GM19035 (cell line): ENCODE data around the gene SP2.

Experiments used
- ATAC-seq: cut with Tn5 transposase; IDR thresholded peaks from one replicate; pipeline ENCODE4 v1.9.1; 2021; ENCODE audit not compliant: unreplicated experiment

SP2 gene

GRCh38 chr17:47946929-47947397, 50.9 kb downstream of the SP2 start:
- no peak for ATAC-seq

DNA sequence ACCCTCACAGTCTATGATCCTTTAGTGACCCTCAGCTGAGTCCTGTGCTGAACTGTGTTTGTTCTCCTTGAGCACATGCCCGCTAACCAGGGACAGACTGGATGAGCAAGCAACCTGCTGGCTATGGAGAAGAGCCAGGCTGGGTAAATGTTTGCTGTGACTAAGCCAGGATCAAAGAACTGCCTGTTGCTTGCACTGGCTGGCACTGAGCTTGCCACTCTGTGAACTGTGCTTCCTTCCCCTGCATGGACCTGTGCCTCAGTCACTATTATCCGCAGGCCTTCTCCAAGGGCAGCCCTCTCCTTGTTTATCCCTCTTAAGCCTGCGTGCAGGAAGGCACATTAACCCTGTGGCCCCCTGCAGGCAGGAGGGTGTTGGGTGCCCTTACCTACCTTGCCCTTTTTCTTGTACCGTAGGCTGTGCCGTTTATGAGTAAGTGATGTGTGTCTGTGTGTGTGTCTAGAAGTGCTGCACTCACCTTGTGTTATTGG, 52.7 kb downstream of the SP2 start:
- ATAC-seq, result no peak

DNA sequence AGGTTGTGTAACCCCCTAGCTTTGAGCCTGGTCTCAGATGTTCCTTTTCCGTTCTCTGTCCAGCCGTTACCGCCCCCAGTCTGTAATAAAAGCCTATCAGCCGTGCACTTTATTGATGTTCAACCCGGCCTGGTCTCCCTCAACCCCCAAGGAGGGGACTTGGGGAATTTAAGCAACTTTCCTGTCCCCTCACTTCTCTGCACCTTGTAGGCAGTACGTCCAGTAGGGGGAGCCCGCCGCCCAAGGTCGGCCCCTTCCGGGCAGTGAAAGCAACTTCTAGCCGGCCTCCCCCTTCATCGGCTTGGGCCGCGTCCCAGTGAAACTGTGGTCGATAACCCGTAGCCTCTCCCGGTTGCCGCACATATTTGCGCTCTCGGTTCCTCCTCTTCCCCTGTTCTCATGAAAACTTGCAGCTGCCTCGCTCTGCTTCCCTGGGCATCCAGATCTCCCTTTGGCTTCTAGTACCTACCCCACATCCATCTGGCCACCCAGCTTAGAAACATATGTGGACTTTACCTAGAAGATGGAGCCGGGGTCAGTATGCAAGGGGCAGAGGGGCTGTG, 53.2 kb downstream of the SP2 start:
- ATAC-seq, result no peak

GRCh38 chr17:47949946-47950345, 53.9 kb downstream of the SP2 start:
- no peak for ATAC-seq

GRCh38 chr17:47950448-47950847, 54.4 kb downstream of the SP2 start:
- ATAC-seq, result no peak

DNA sequence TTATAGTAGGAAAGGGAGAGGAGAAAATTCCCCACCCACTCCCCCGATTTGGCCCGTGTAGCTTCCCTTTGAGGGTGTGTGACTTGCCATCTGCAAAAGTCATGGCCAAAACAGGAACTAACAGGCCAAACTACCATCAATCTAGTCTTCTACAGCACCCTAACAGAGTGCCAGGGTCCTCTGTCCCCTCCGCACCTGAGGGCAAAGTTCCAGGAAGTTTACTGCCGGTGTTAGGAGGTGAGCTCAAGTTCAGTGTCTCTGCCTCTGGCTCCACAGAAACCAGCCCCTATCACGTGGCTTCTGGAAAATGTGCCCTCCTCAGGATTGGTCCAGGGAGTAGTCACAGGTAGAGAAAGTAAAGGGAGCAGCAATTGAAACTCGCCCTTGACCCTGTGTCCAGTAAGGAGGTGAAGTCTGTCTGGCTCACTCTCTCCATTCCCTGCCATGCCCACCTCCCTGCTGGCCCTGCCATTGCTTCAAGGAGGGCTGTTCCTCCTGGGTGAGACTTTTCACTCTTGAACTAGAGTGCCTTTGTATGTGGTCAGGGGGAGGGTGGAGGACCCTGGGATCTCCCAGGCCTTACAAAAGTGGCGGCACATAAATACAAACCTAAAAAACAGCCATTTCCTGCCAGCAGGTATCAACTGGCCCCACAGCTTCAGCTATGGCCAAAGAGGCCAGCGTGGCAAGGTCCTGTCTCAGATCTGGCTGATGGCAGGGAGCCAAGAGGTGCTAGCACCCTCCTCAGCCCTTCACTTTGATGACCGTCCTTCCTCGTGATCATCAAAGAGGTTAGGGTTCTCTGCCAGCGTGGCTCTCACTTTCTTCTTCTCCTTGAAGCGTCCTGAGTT, 56.4 kb downstream of the SP2 start:
- no peak for ATAC-seq

GRCh38 chr17:47953909-47954308, 57.9 kb downstream of the SP2 start:
- no peak for ATAC-seq

- no peak for ATAC-seq
Observed at GRCh38 chr17:47955497-47956461, 59.7 kb downstream of the SP2 start.

DNA sequence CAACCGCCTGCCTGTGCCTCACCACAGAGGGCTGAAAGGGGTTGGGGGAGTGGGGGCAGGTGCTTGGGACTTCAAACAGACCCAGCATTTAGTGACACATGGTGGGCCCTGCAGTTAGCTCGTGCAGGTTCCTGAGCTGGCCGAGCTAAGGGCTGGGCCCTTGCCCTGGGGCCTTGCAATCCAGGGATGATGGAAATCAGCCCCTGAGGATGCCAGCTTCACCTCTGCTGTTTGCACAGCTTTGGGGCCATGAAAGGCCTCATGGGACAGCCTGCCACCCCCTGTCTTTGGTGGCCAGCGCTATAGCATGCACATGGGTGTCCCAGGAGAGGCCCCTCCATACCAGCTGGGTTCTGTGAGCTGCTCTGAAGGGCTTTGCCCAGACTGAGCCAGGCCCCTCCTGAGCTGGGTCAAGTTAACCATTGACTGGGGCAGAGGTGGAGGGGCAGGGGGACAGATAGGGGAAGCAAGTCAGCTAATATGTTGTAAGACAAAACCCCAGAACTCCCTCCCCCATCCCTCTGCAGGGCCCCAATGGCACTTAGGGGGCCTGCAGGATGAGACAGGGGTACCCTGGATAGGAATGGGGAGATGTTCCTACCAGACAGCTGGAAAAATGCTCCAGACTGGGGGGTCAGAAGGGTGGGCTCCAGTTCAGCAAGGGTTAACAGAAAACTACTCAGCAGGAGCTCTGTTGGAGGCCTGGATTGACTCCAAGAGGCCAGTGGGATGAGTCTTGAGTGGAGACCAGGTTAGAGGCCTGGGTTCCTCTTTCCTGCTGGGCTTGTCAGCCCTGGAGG, 61.0 kb downstream of the SP2 start:
- no peak for ATAC-seq

DNA sequence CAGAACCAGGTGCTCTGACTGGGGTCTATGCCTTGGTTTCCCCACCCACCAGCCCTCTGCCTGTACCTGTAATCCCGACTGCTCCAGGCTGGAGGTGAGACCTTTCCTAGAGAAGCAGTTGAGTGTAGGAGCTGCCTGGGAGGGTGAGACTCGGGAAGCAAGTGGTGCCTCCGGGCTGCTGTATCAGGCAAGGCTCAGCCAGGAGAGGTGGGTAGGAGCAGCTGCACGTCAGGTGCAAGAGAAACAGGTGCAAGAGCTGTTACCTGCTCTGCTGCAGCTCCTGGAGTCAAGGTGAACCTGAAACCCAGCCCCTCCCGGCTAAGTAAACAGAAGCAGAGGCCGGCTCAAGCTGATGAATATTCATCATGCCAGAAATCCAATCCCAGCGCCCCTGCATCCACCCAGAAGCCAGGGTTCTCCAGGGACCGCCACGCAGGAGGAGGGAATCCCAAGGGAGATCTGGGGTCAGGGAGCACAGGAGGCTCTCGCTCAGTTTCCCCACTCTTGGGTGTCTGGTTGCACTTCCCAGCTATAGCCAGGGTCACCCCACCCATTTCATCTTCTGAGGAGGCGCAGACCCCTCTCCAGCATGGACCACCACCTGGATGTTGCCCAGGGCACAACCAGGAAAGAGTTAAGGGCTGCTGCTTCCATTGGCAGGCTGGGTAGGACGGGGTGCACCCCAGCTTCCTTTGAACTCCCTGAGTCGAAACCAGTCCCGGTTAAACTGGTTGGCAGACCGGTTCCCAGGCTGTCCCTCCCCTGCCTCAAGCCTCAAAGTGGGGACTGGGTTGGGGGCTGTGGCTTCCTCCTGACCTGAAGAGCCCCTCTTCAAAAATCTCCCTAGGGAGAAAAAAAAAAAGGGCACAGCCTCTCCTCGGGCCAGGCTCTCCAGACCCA, 61.8 kb downstream of the SP2 start, which contains the start of gene PRR15L:
PRR15L (minus strand) TSS at position 293 of the 900 bp plus-strand sequence. CDS start 4,649 bp downstream, outside the sequence.
- no peak for ATAC-seq

DNA sequence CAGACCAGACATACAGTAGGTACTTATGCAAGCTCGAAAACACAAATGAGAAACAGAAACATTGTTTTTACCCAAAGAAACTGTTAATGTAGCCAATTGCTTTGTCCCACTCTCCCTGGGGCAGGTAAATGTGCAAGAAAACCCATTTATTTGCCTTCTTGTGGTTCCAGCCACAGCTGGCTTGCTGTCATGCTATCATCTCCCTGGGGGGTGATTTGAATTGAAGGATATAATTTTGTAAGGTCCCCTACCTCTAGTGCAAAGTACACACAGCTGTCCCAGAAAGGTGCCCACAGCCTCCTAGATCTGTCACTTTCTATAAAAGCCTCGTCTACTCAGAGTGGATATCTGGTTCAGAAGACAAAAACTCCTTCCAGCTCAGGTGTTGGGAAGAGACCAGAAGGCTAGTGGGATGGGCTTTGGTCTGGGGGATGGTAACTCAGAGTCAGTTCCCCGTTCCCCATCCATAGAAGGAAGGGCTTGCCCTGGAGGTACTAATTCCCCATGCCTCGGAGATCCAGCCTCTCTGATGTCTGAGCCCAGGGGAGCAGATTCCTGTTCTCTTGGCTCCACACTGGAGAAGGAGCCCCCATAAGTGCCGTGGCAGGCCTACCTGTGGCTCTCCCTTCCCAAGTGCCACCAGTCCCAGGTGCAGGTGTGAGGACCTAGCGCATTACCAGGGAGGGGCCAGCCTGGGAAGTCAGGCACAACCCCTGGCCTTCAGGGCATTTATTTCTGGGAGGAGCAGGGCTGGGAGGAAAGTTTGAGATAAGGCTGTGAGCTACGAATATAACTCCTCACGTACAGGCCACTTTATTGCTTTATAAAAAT, 64.0 kb downstream of the SP2 start:
- no peak for ATAC-seq

GRCh38 chr17:47961406-47961805, 65.4 kb downstream of the SP2 start:
- no peak for ATAC-seq

DNA sequence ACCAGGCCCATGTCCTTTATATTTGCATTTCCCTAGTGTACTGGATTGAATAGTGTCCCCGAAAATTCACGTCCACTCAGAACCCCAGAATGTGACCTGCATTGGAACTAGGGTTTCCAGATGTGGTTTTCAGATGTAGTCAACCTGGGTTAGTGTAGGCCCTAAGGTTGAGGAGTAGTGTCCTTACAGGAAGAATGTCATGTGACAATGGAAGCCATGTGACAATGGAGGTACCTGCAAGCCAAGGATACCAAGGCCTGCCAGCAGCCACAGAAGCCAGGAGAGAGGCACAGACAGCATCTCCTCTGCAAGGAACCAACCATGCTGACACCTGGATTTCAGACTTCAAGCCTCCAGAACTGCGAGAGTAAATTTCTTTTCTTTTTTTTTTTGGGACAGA, 66.9 kb downstream of the SP2 start:
- ATAC-seq, result no peak

DNA sequence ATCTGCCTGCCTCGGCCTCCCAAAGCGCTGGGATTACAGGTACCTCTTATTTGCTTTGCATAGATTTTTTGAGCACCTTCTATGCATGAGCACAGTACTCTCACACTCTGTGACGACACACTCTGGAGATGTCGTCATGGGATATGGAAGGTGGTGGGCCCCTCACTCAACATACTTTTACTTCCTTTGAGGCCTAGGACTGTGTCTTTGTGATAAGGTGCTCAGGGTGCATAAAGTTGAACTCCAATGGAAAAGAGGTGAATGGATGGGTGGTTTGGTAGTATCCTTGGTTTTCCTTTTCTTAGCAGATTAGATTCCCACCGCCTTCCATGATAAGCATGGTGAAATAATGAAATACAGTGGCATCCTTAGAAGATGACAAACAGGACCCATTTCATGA, 68.8 kb downstream of the SP2 start:
- no peak for ATAC-seq

- ATAC-seq, result no peak
Observed at GRCh38 chr17:47966079-47966519, 70.1 kb downstream of the SP2 start.

- no peak for ATAC-seq
Observed at GRCh38 chr17:47967607-47968252, 71.7 kb downstream of the SP2 start.

DNA sequence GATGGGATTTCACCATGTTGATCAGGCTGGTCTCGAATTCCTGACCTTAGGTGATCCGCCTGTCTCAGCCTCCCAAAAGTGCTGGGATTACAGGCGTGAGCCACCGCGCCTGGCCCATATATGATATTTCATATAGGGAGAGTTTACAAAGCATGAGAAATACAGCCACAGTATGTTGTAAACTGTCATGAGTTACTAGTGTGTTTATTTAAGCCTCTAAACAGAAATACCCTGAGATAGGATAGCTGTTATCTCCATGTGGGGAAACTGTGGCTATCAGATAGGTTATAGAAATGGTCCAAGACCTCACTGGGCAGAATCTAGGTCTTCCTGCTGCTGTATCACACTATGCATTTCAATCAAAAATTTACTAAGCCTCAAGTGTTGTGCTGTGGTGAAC, 72.8 kb downstream of the SP2 start:
- no peak for ATAC-seq
